SK-N-SH (cell line): ENCODE data around the gene SLC7A5. TPM values are rescaled to one million over a fixed set of nuclear protein-coding genes. Genes with fewer than 3 reads are reported as not detected.
A peak's percentile ranks its signal among the peaks of the same experiment; 100 is the strongest.

Experiments
- CTCF ChIA-PET: fragments of 300-600, 350-600 bp; formaldehyde crosslinking; extraction: SDS; loops from one replicate; lab custom pipeline; 2021; lab: Yijun Ruan, JAX
- POLR2A ChIA-PET: fragments of 350-600 bp; sonication (Branson Sonifier 250); formaldehyde crosslinking; extraction: SDS; loops from one replicate; lab custom pipeline; 2020; ENCODE audit warnings: antibody characterized with exemption, inconsistent platforms; lab: Yijun Ruan, JAX
- DNase-seq: peaks from one replicate; pipeline ENCODE4 v3.0.0; 2012
- H2AFZ ChIP-seq: fragments of 200-600 bp; sonication (generic); 2 replicates; pipeline ENCODE4 v1.8.1; 2016; ENCODE audit warnings: antibody characterized with exemption, mild to moderate bottlenecking, low read depth
- H3F3A ChIP-seq: fragments of 200-600 bp; sonication (generic); replicated peaks from 2 replicates; pipeline ENCODE3; 2016; ENCODE audit warnings: antibody characterized with exemption, mild to moderate bottlenecking; ENCODE audit not compliant: insufficient read depth
- H3K27ac ChIP-seq, 2 experiments: fragments of 200-500 bp in 1 of 2; fragments of 200-600 bp in 1 of 2; sonication (Bioruptor generic) in 1 of 2; sonication (generic), shearing (Covaris generic) in 1 of 2; 2 replicates each; pipeline versions ENCODE4 v1.5.1 to v1.6.1; 2014 to 2016; ENCODE audit warnings: low read depth in 2 of 2, inconsistent platforms in 1 of 2, low read length in 1 of 2, mild to moderate bottlenecking in 1 of 2, mixed read lengths in 1 of 2
- H3K27me3 ChIP-seq: fragments of 200-600 bp; sonication (generic), shearing (Covaris generic); 2 replicates; pipeline ENCODE4 v1.6.1; 2016; ENCODE audit warnings: mixed run types; ENCODE audit not compliant: insufficient read depth
- H3K36me3 ChIP-seq, 2 experiments: fragments of 200-500 bp in 1 of 2; fragments of 200-600 bp in 1 of 2; sonication (Bioruptor generic) in 1 of 2; sonication (generic) in 1 of 2; replicated peaks in 1 of 2; 2 replicates each; pipeline versions ENCODE3 to v1.5.1; 2014 to 2016; ENCODE audit warnings: low read length in 1 of 2, mild to moderate bottlenecking in 1 of 2; ENCODE audit not compliant: insufficient read depth in 2 of 2, control insufficient read depth in 1 of 2
- H3K4me1 ChIP-seq, 2 experiments: fragments of 200-500 bp in 1 of 2; fragments of 200-600 bp in 1 of 2; sonication (Bioruptor generic) in 1 of 2; sonication (generic), shearing (Covaris generic) in 1 of 2; 2 replicates each; pipeline versions ENCODE4 v1.5.1 to v1.6.1; 2014 to 2016; ENCODE audit warnings: low read depth in 1 of 2, low read length in 1 of 2, mixed run types in 1 of 2; ENCODE audit not compliant: insufficient read depth in 2 of 2, control insufficient read depth in 1 of 2
- H3K4me2 ChIP-seq: fragments of 200-600 bp; sonication (generic), shearing (Covaris generic); 2 replicates; pipeline ENCODE4 v1.6.1; 2017; ENCODE audit warnings: mixed run types
- H3K4me3 ChIP-seq, 2 experiments: fragments of 200-500 bp in 1 of 2; fragments of 200-600 bp in 1 of 2; sonication (Bioruptor generic) in 1 of 2; sonication (generic), shearing (Covaris generic) in 1 of 2; 2 replicates each; pipeline versions ENCODE4 v1.5.1 to v1.8.1; 2014 to 2016; ENCODE audit warnings: low read depth in 2 of 2, inconsistent platforms in 1 of 2, low read length in 1 of 2, mild to moderate bottlenecking in 1 of 2, mixed read lengths in 1 of 2, moderate library complexity in 1 of 2
- H3K79me2 ChIP-seq: fragments of 200-600 bp; sonication (generic); 2 replicates; pipeline ENCODE4 v1.8.1; 2017; ENCODE audit warnings: mild to moderate bottlenecking; ENCODE audit not compliant: insufficient read depth
- H3K9ac ChIP-seq: fragments of 200-600 bp; sonication (generic); 2 replicates; pipeline ENCODE4 v1.6.1; 2017; ENCODE audit warnings: mixed run types
- H3K9me2 ChIP-seq: fragments of 200-600 bp; sonication (generic); 2 replicates; pipeline ENCODE4 v1.6.1; 2017; ENCODE audit warnings: mixed run types
- H3K9me3 ChIP-seq: fragments of 200-600 bp; sonication (generic); 2 replicates; pipeline ENCODE4 v1.6.1; 2017; ENCODE audit warnings: mixed run types, mild to moderate bottlenecking, moderate library complexity
- H4K20me1 ChIP-seq: fragments of 200-600 bp; sonication (generic); 2 replicates; pipeline ENCODE4 v1.6.1; 2017; ENCODE audit warnings: mild to moderate bottlenecking, mixed run types; ENCODE audit not compliant: insufficient read depth
- CHD2 ChIP-seq: fragments of 150-350 bp; IDR thresholded peaks from 2 replicates; pipeline ENCODE4 v1.6.1; 2018; ENCODE audit warnings: low read length; ENCODE audit not compliant: partially characterized antibody
- CTCF ChIP-seq: fragments of 200-600 bp; sonication (generic); IDR thresholded peaks from 2 replicates; pipeline ENCODE4 v1.6.1; 2017; ENCODE audit warnings: antibody characterized with exemption, mild to moderate bottlenecking, moderate library complexity
- ELF1 ChIP-seq: IDR thresholded peaks from 2 replicates; pipeline ENCODE4 v1.4.0; 2012
- EP300 ChIP-seq, 2 experiments: IDR thresholded peaks; 2 replicates each; pipeline versions ENCODE4 v1.4.0 to v1.6.1; 2012; ENCODE audit warnings: borderline replicate concordance in 1 of 2, low read depth in 1 of 2, low read length in 1 of 2
- EZH2phosphoT487 ChIP-seq: fragments of 200-600 bp; sonication (generic); IDR thresholded peaks from 2 replicates; pipeline ENCODE4 v1.6.1; 2017; ENCODE audit warnings: low read depth, mixed run types, mild to moderate bottlenecking, antibody characterized with exemption, moderate library complexity, borderline replicate concordance
- FOXJ3 ChIP-seq: sonication (generic); formaldehyde crosslinking; IDR thresholded peaks from 2 replicates; pipeline ENCODE4 v1.5.1; 2020; ENCODE audit warnings: mild to moderate bottlenecking, missing genetic modification reagents
- FOXM1 ChIP-seq: IDR thresholded peaks from 2 replicates; pipeline ENCODE4 v1.4.0; 2012; ENCODE audit warnings: low read depth, mild to moderate bottlenecking
- GATA2 ChIP-seq: sonication (generic); formaldehyde crosslinking; IDR thresholded peaks from 2 replicates; pipeline ENCODE4 v1.5.0; 2020; ENCODE audit warnings: mild to moderate bottlenecking, missing genetic modification reagents
- JUND ChIP-seq: IDR thresholded peaks from 2 replicates; pipeline ENCODE4 v1.4.0; 2012
- MEF2A ChIP-seq: IDR thresholded peaks from 2 replicates; pipeline ENCODE4 v1.4.0; 2012; ENCODE audit warnings: low read depth, borderline replicate concordance
- NFIC ChIP-seq: IDR thresholded peaks from 2 replicates; pipeline ENCODE4 v1.4.0; 2012; ENCODE audit warnings: borderline replicate concordance
- POLR2AphosphoS5 ChIP-seq: IDR thresholded peaks from 2 replicates; pipeline ENCODE4 v1.6.1; 2012; ENCODE audit warnings: low read depth, low read length
- REST ChIP-seq: IDR thresholded peaks from 2 replicates; pipeline ENCODE4 v1.6.1; 2012; ENCODE audit warnings: mild to moderate bottlenecking, low read depth, low read length, moderate library complexity
- RFX5 ChIP-seq: IDR thresholded peaks from 2 replicates; pipeline ENCODE4 v1.6.1; 2012; ENCODE audit warnings: mild to moderate bottlenecking, improper control_type of control experiment, low read length
- SIN3A ChIP-seq: IDR thresholded peaks from 2 replicates; pipeline ENCODE4 v1.6.1; 2012; ENCODE audit warnings: low read depth, mild to moderate bottlenecking, low read length, moderate library complexity, borderline replicate concordance
- SMC3 ChIP-seq: IDR thresholded peaks from 2 replicates; pipeline ENCODE4 v1.6.1; 2012; ENCODE audit warnings: low read depth, low read length, improper control_type of control experiment
- TAF1 ChIP-seq: IDR thresholded peaks from 2 replicates; pipeline ENCODE4 v1.6.1; 2012; ENCODE audit warnings: low read depth, mild to moderate bottlenecking, low read length, moderate library complexity, borderline replicate concordance
- TEAD4 ChIP-seq: IDR thresholded peaks from 2 replicates; pipeline ENCODE4 v1.4.0; 2012; ENCODE audit warnings: mild to moderate bottlenecking, borderline replicate concordance; ENCODE audit not compliant: insufficient read depth
- USF1 ChIP-seq: IDR thresholded peaks from 2 replicates; pipeline ENCODE4 v1.4.0; 2012; ENCODE audit warnings: low read depth, borderline replicate concordance
- WGBS: methylation state at CpG from one replicate; pipeline ENCODE4 v1.1.6; 2017; ENCODE audit warnings: low lambda C conversion rate; 5-methylcytosine and 5-hydroxymethylcytosine counted together
- polyA plus RNA-seq, 3 experiments: library from polyadenylated mRNA; depleted of rRNA; stranded (reverse); fragments of >200 nt; gene quantifications; 2 replicates each; pipeline ENCODE4 v1.2.3, GENCODE V29; 2012

SLC7A5 gene
- polyA plus RNA-seq, 1 of the 3 experiments (the other 2 are of a cell fraction), result 15.1 TPM

- H3K9ac ChIP-seq, result no peak overlapping the region
- H3K9me3 ChIP-seq, result no peaks in the 10 kb centered on the region
- H3K79me2 ChIP-seq, result no peaks in the 10 kb centered on the region
- no peak overlapping the region for H3K4me2 ChIP-seq
- no peak overlapping the region for H3K4me3 ChIP-seq
- CTCF ChIA-PET, result interaction anchor here (0.9 to 10.0 kb wide), 9 partner anchors 8 to 901 kb away, joined by 3 to 108 read pairs (median 6); no protein-coding TSS in a partner anchor
- WGBS, result 93% methylated on average over 15 of the region's 17 CpGs
- peaks cover 7 to 21% of the 10 kb centered on the region in 2 experiments; a peak in 2 of 4 replicates for H3K4me1 ChIP-seq
- peak overlapping the region in 1 of 2 experiments; percentile 39; a peak in 1 of 4 replicates for H3K27ac ChIP-seq
- DNase-seq, result no peak
- no peaks in the 10 kb centered on the region for H3K9me2 ChIP-seq
- H2AFZ ChIP-seq, result no peak overlapping the region
- H4K20me1 ChIP-seq, result no peaks in the 10 kb centered on the region
- peaks cover 7 to 52% of the 10 kb centered on the region in 2 experiments for H3K36me3 ChIP-seq
- POLR2A ChIA-PET, result interaction anchor here (1.5 to 2.7 kb wide), 2 partner anchors 17 to 29 kb away, joined by 3 to 15 read pairs; no protein-coding TSS in a partner anchor
- TF ChIP-seq USF1 (no peak), GATA2 (CRISPR knock-in tag) (no peak), FOXM1 (no peak), CHD2 (no peak), POLR2AphosphoS5 (no peak), CTCF (no peak), NFIC (no peak), SMC3 (no peak), EZH2phosphoT487 (no peak), SIN3A (no peak), TAF1 (no peak), RFX5 (no peak), REST (no peak), MEF2A (no peak), JUND (no peak), TEAD4 (no peak), ELF1 (no peak), FOXJ3 (CRISPR knock-in tag) (no peak), EP300 (IDR thresholded peaks at IDR 0.05; ENCODE audit: borderline replicate concordance in 1 of 2, low read depth in 1 of 2, low read length in 1 of 2) (no peak)
- TF ChIP-seq, all 33 proteins: peak for 0
- H3F3A ChIP-seq, result no peaks in the 10 kb centered on the region
- H3K27me3 ChIP-seq, result no peaks in the 10 kb centered on the region
These were observed 32.9 kb downstream of the SLC7A5 start for GRCh38 chr16:87836346-87836843.
